ENCODE results near the gene RHBDF1. TPM values are rescaled to one million over a fixed set of nuclear protein-coding genes. Genes with fewer than 3 reads are reported as not detected.
"Not testable (repeated sequence)": the region's sequence is repeated elsewhere in the genome, so short reads cannot be mapped to it uniquely, and the experiment has no call there.

The RHBDF1 gene
- total and polyA plus RNA-seq, 9 of the 15 experiments (the other 6 are each of a cell fraction or from before 2014, with no cell fraction given): 1.0 to 8.2 (median 4.2) TPM

- H3K27ac ChIP-seq (ENCODE audit: extremely low read depth, low read depth, low read length); DNase-seq (ENCODE audit: extremely low read depth in 1 of 4, low spot score in 3 of 4); H3K4me1 ChIP-seq (replicated peaks in 1 of 2; ENCODE audit: control insufficient read depth in 2 of 2, insufficient read depth in 2 of 2, low read length in 2 of 2); H2AFZ ChIP-seq (ENCODE audit: low read depth, low read length); H3K27me3 ChIP-seq (ENCODE audit: control insufficient read depth in 2 of 2, insufficient read depth in 2 of 2, low read length in 2 of 2); H3K36me3 ChIP-seq (ENCODE audit: control insufficient read depth, insufficient read depth, low read length); H4K20me1 ChIP-seq (replicated peaks; ENCODE audit: control insufficient read depth, insufficient read depth, low read length); BruUV-seq (replicated peaks); H3K4me2 ChIP-seq (ENCODE audit: insufficient read depth, low read length); ATAC-seq; H3K4me3 ChIP-seq; CTCF ChIA-PET (ENCODE audit: low intra/inter-chr PET ratio); POLR2A ChIA-PET; H3K9me3 ChIP-seq (replicated peaks; ENCODE audit: control insufficient read depth, insufficient read depth, low read depth, low read length); in situ Hi-C loops (cut with MboI); intact Hi-C loops (cut with micrococcal nuclease); H3K9me1 ChIP-seq (ENCODE audit: control insufficient read depth, insufficient read depth, low read length); FAIRE-seq; H3K9ac ChIP-seq (ENCODE audit: insufficient read depth in 1 of 2, low read depth in 2 of 2, low read length in 2 of 2); H3K79me2 ChIP-seq (ENCODE audit: control insufficient read depth, insufficient read depth, low read length): not testable (repeated sequence)
- WGBS (ENCODE audit: insufficient coverage, low coverage, missing lambda C conversion rate): 46% methylated on average over 2 of the region's 5 CpGs
Observed at GRCh38 chr16:25926-26348, 46.5 kb downstream of the RHBDF1 start.

- H3K27ac ChIP-seq (ENCODE audit: extremely low read depth, low read depth, low read length); ATAC-seq; H3K4me3 ChIP-seq; DNase-seq (ENCODE audit: extremely low read depth in 1 of 4, low spot score in 3 of 4); H3K9me1 ChIP-seq (ENCODE audit: control insufficient read depth, insufficient read depth, low read length); in situ Hi-C loops (cut with MboI); H4K20me1 ChIP-seq (replicated peaks; ENCODE audit: control insufficient read depth, insufficient read depth, low read length); H3K79me2 ChIP-seq (ENCODE audit: control insufficient read depth, insufficient read depth, low read length); BruUV-seq (replicated peaks); intact Hi-C loops (cut with micrococcal nuclease); POLR2A ChIA-PET; H3K4me1 ChIP-seq (replicated peaks in 1 of 2; ENCODE audit: control insufficient read depth in 2 of 2, insufficient read depth in 2 of 2, low read length in 2 of 2); H2AFZ ChIP-seq (ENCODE audit: low read depth, low read length); FAIRE-seq; H3K9me3 ChIP-seq (replicated peaks; ENCODE audit: control insufficient read depth, insufficient read depth, low read depth, low read length); H3K9ac ChIP-seq (ENCODE audit: insufficient read depth in 1 of 2, low read depth in 2 of 2, low read length in 2 of 2); H3K36me3 ChIP-seq (ENCODE audit: control insufficient read depth, insufficient read depth, low read length); H3K4me2 ChIP-seq (ENCODE audit: insufficient read depth, low read length); CTCF ChIA-PET (ENCODE audit: low intra/inter-chr PET ratio); H3K27me3 ChIP-seq (ENCODE audit: control insufficient read depth in 2 of 2, insufficient read depth in 2 of 2, low read length in 2 of 2): not testable (repeated sequence)
- no CpG with 5 or more reads among the region's 22 CpGs for WGBS (ENCODE audit: insufficient coverage, low coverage, missing lambda C conversion rate)
Observed at GRCh38 chr16:24151-24550, 48.3 kb downstream of the RHBDF1 start.

- H3K9me1 ChIP-seq (ENCODE audit: control insufficient read depth, insufficient read depth, low read length); H3K9ac ChIP-seq (ENCODE audit: insufficient read depth in 1 of 2, low read depth in 2 of 2, low read length in 2 of 2); H3K4me2 ChIP-seq (ENCODE audit: insufficient read depth, low read length); H3K36me3 ChIP-seq (ENCODE audit: control insufficient read depth, insufficient read depth, low read length); H3K4me3 ChIP-seq; H3K79me2 ChIP-seq (ENCODE audit: control insufficient read depth, insufficient read depth, low read length); DNase-seq (ENCODE audit: extremely low read depth in 1 of 4, low spot score in 3 of 4); H4K20me1 ChIP-seq (replicated peaks; ENCODE audit: control insufficient read depth, insufficient read depth, low read length); in situ Hi-C loops (cut with MboI); FAIRE-seq; CTCF ChIA-PET (ENCODE audit: low intra/inter-chr PET ratio); H3K27me3 ChIP-seq (ENCODE audit: control insufficient read depth in 2 of 2, insufficient read depth in 2 of 2, low read length in 2 of 2); H2AFZ ChIP-seq (ENCODE audit: low read depth, low read length); ATAC-seq; H3K9me3 ChIP-seq (replicated peaks; ENCODE audit: control insufficient read depth, insufficient read depth, low read depth, low read length); H3K27ac ChIP-seq (ENCODE audit: extremely low read depth, low read depth, low read length); H3K4me1 ChIP-seq (replicated peaks in 1 of 2; ENCODE audit: control insufficient read depth in 2 of 2, insufficient read depth in 2 of 2, low read length in 2 of 2); BruUV-seq (replicated peaks); intact Hi-C loops (cut with micrococcal nuclease); POLR2A ChIA-PET: not testable (repeated sequence)
- 64% methylated on average over 5 of the region's 12 CpGs for WGBS (ENCODE audit: insufficient coverage, low coverage, missing lambda C conversion rate)
Observed at GRCh38 chr16:20886-21285, 51.5 kb downstream of the RHBDF1 start.

- H4K20me1 ChIP-seq (replicated peaks; ENCODE audit: control insufficient read depth, insufficient read depth, low read length); H3K4me2 ChIP-seq (ENCODE audit: insufficient read depth, low read length); H3K36me3 ChIP-seq (ENCODE audit: control insufficient read depth, insufficient read depth, low read length); H3K4me1 ChIP-seq (replicated peaks in 1 of 2; ENCODE audit: control insufficient read depth in 2 of 2, insufficient read depth in 2 of 2, low read length in 2 of 2); H2AFZ ChIP-seq (ENCODE audit: low read depth, low read length); in situ Hi-C loops (cut with MboI); H3K9me1 ChIP-seq (ENCODE audit: control insufficient read depth, insufficient read depth, low read length); H3K79me2 ChIP-seq (ENCODE audit: control insufficient read depth, insufficient read depth, low read length); H3K27ac ChIP-seq (ENCODE audit: extremely low read depth, low read depth, low read length); FAIRE-seq; intact Hi-C loops (cut with micrococcal nuclease); CTCF ChIA-PET (ENCODE audit: low intra/inter-chr PET ratio); H3K27me3 ChIP-seq (ENCODE audit: control insufficient read depth in 2 of 2, insufficient read depth in 2 of 2, low read length in 2 of 2); DNase-seq (ENCODE audit: extremely low read depth in 1 of 4, low spot score in 3 of 4); H3K4me3 ChIP-seq; H3K9ac ChIP-seq (ENCODE audit: insufficient read depth in 1 of 2, low read depth in 2 of 2, low read length in 2 of 2); POLR2A ChIA-PET; ATAC-seq; BruUV-seq (replicated peaks); H3K9me3 ChIP-seq (replicated peaks; ENCODE audit: control insufficient read depth, insufficient read depth, low read depth, low read length): not testable (repeated sequence)
- WGBS (ENCODE audit: insufficient coverage, low coverage, missing lambda C conversion rate): 50% methylated on average over 1 of the region's 20 CpGs
Observed at GRCh38 chr16:17062-17765, 55.2 kb downstream of the RHBDF1 start.
